HEK293 (cell line): ENCODE data around the gene AMPD1.

ENCODE experiments used
- TSHZ1 ChIP-seq: fragments of 450-650 bp; formaldehyde crosslinking; IDR thresholded peaks from 2 replicates; pipeline ENCODE4 v1.5.1; 2016; ENCODE audit warnings: missing biosample characterization, missing genetic modification characterization, borderline replicate concordance
- ZNF169 ChIP-seq: fragments of 450-650 bp; formaldehyde crosslinking; IDR thresholded peaks from 2 replicates; pipeline ENCODE4 v1.5.1; 2016; ENCODE audit warnings: missing biosample characterization, missing genetic modification characterization
- ZNF423 ChIP-seq: fragments of 450-650 bp; formaldehyde crosslinking; IDR thresholded peaks from 2 replicates; pipeline ENCODE4 v1.5.1; 2016; ENCODE audit warnings: missing biosample characterization, missing genetic modification characterization
- ZNF830 ChIP-seq: fragments of 450-650 bp; IDR thresholded peaks from 2 replicates; pipeline ENCODE4 v1.5.0; 2018; ENCODE audit warnings: missing biosample characterization, missing genetic modification characterization, low read depth, mild to moderate bottlenecking, moderate library complexity
- TF ChIP-seq, protein P1 (sequence below): fragments of 450-650 bp; formaldehyde crosslinking; IDR thresholded peaks from 2 replicates; pipeline ENCODE4 v1.5.1; 2016; ENCODE audit warnings: missing biosample characterization, missing genetic modification characterization

DNA sequence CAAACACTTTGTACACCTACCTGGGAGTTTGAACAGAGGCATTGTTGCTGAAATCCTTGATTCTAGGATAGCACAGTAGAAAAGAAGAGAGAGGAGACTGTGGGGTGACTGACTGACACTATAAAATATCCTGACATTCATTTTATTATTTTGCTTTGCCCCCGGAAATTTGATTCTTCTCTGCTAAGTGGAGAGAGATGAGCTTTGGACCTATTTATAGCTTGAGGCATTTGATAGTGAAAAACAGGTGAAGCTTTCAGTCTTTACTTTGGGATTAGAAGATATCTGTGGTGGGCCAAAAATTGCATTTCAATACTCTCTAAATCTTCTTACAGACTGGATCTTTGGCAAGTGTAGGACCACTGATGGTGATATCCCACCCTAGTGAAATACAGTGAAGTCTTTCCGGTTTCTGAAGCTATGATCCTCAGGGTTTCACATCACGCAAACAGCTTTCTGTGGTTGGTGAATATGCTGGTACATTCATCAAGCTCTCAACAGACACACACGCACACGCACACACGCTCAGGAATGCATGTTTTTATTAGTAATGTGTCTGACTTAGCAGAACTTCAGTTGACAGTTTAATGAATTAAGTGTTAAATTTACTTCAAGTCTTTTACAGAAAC lies at the start of gene AMPD1:
- TF ChIP-seq TSHZ1 (tag by site-specific recombination) (no peak), ZNF169 (tag by site-specific recombination) (no peak), ZNF830 (tag by site-specific recombination) (no peak), ZNF423 (tag by site-specific recombination) (no peak)
- TF ChIP-seq, protein P1, sequence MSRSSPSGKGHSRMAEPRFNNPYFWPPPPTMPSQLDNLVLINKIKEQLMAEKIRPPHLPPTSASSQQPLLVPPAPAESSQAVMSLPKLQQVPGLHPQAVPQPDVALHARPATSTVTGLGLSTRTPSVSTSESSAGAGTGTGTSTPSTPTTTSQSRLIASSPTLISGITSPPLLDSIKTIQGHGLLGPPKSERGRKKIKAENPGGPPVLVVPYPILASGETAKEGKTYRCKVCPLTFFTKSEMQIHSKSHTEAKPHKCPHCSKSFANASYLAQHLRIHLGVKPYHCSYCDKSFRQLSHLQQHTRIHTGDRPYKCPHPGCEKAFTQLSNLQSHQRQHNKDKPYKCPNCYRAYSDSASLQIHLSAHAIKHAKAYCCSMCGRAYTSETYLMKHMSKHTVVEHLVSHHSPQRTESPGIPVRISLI (tag by site-specific recombination): no peak
